K562 treated with DMSO at 1 percent for 4 hours (cell line): Measurements from ENCODE around the gene MLANA. TPM values are rescaled to one million over a fixed set of nuclear protein-coding genes. Genes with fewer than 3 reads are reported as not detected.

Experiments used
- total RNA-seq: library from RNA; unstranded; fragments of 300-600 nt; gene quantifications from 2 replicates; pipeline ENCODE4 v1.2.3, GENCODE V29; 2022; ENCODE audit not compliant: insufficient read depth

The MLANA gene, protein sequence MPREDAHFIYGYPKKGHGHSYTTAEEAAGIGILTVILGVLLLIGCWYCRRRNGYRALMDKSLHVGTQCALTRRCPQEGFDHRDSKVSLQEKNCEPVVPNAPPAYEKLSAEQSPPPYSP
- not detected in 2 replicates for total RNA-seq

DNA sequence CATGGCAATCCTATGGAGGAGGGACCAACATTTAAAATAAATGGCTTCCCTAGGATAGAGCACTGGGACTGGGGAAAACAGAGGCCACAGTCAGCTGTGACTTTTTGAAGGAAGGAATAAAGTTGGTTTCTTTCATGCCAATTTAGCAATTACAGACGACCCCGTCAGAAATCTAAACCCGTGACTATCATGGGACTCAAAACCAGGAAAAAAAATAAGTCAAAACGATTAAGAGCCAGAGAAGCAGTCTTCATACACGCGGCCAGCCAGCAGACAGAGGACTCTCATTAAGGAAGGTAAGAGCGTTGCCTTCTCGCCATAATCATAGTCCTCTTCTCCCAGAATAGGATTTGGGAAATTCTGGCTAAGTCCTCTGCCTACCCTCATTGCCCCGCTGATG, at the start of gene MLANA:
Gene MLANA, plus strand, starts transcription at position 249 of the 400 bp plus-strand sequence. CDS start 1,586 bp downstream, outside the sequence.

Other genes with a start within 250 kb of the MLANA start
- gene ERMP1, start 57.8 kb upstream of the MLANA start, total RNA-seq = 12.7 and 17.6 TPM in 2 replicates
- 5.5 and 9.8 TPM in 2 replicates for gene RANBP6, start 124.7 kb downstream of the MLANA start, total RNA-seq